Epithelial cell of esophagus (primary cell): ENCODE data around the gene CPED1.
"Not testable (repeated sequence)": the region's sequence is repeated elsewhere in the genome, so short reads cannot be mapped to it uniquely, and the experiment has no call there.

Source experiments
- DNase-seq: peaks from one replicate; pipeline ENCODE4 v3.0.0; 2010; ENCODE audit warnings: low read depth
- H3K4me3 ChIP-seq: 2 replicates; pipeline ENCODE4 v1.5.1; 2011; ENCODE audit warnings: mild to moderate bottlenecking, low read length, control low read depth
- TF ChIP-seq, protein P1 (sequence below): IDR thresholded peaks from 2 replicates; pipeline ENCODE4 v1.5.1; 2011; ENCODE audit warnings: low read depth, mild to moderate bottlenecking, low read length, control low read depth, inconsistent platforms; ENCODE audit not compliant: insufficient read depth; ENCODE audit errors: missing control alignments

CPED1 gene

DNA sequence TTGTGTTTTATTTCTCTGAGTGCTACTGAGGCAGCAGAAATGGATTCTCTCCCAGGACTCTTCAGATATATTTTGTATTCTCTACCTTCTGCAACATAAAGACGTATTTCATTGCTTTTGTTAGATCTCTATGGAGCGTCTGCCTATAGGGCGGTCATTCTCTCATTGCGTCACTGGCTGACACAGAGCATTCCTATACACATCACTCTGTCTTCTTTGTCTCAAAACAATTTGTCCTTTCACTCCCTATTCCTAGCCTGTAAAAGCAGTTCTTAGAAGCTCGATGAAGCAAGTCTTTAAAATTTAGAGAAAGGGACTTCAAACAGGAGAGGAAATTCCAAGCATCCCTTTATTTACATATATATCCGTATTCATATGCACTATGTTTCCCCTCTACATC lies 120.6 kb downstream of the CPED1 start:
- peak; percentile 59 for DNase-seq
- no peak overlapping the region for H3K4me3 ChIP-seq
- TF ChIP-seq, protein P1, sequence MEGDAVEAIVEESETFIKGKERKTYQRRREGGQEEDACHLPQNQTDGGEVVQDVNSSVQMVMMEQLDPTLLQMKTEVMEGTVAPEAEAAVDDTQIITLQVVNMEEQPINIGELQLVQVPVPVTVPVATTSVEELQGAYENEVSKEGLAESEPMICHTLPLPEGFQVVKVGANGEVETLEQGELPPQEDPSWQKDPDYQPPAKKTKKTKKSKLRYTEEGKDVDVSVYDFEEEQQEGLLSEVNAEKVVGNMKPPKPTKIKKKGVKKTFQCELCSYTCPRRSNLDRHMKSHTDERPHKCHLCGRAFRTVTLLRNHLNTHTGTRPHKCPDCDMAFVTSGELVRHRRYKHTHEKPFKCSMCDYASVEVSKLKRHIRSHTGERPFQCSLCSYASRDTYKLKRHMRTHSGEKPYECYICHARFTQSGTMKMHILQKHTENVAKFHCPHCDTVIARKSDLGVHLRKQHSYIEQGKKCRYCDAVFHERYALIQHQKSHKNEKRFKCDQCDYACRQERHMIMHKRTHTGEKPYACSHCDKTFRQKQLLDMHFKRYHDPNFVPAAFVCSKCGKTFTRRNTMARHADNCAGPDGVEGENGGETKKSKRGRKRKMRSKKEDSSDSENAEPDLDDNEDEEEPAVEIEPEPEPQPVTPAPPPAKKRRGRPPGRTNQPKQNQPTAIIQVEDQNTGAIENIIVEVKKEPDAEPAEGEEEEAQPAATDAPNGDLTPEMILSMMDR: no peak

DNA sequence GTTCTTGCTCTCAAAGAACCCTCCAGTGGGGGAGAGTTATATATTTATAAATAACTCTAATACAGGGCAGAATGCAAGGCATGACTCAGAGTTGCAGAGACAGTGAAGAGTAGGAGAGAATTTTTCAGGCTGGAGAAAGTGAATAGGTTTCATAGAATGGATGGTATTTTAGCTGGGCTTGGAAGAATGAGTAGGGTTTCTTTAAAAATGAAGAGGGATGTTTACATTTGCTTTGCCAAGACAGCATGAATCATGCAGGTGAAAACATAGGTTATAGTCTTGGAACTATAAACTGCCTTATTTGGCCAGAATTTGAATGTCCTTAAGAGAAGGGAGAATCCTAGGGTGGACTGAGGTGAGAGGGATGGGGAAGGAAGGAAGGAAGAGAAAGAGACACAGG lies 124.8 kb downstream of the CPED1 start:
- TF ChIP-seq, protein P1: no peak
- H3K4me3 ChIP-seq: no peak overlapping the region
- peak; percentile 69 for DNase-seq

DNA sequence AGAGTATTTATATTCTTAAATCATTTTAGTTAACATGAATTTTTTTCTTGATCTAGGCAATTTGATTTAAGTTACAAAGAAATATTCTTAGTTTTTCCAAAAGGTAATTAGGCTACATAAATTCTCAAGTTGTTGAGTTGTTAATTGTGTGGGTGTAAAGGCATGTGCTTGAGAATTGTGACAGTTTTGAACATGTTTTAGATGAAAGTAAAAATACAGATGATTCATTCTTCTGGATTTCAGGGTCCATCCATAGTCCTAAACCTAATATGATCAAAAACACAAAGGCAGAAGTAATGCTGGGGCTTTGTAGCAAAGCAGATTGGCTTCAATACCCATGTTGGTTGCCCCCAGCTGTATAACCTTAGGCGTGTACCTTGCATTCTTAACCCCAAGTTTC lies 127.9 kb downstream of the CPED1 start:
- TF ChIP-seq, protein P1: no peak
- H3K4me3 ChIP-seq: no peak overlapping the region
- peak; percentile 23 for DNase-seq

DNA sequence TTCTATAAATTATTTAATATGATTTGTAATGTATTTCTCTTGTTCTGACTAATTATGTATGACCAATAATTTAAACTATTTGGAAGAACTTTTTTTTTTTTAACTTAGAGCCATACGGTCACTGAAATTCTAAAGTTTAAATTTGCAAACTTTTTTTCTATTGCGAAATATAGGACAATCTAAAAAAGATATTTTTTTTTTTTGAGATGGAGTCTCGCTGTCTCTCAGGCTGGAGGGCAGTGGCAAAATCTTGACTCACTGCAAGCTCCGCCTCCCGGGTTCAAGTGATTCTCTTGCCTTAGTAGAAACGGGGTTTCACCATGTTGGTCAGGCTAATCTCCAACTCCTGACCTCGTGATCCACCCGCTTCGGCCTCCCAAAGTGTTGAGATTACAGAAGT lies 130.5 kb downstream of the CPED1 start:
- TF ChIP-seq, protein P1: no peak
- H3K4me3 ChIP-seq: no peak overlapping the region
- no peak for DNase-seq

DNA sequence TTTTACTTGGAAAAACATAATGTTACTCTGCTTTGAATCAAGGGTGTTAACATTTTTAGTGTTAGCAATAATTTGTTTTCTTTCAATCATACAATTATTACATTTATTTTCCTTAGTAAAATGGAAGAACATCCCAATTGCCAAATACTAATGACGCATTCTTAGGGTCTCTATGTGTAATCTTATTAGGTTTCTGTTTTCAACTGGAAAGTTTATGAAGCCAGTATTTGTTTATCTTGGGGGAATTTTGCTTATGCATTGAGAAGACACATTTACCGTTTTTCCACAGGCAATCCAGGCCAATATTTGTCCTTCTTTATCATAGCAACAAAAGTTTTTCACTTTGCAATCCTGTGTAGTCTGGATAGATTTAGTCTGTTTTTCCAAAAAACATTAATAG lies 134.5 kb downstream of the CPED1 start:
- TF ChIP-seq, protein P1: no peak
- H3K4me3 ChIP-seq: no peak overlapping the region
- DNase-seq: no peak

DNA sequence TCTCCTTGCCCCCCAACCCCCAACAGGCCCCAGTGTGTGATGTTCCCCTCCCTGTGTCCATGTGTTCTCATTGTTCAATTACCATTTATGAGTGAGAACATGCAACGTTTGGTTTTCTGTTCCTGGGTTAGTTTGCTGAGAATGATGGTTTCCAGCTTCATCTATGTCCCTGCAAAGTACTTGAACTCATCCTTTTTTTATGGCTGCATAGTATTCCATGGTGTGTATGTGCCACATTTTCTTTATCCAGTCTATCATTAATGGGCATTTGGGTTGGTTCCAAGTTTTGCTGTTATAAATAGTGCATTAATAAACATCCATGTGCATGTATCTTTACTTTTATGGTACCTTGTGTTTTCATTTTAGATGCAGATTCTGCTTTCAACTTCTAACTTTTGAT lies 136.9 kb downstream of the CPED1 start:
- not testable (repeated sequence) for DNase-seq, H3K4me3 ChIP-seq

DNA sequence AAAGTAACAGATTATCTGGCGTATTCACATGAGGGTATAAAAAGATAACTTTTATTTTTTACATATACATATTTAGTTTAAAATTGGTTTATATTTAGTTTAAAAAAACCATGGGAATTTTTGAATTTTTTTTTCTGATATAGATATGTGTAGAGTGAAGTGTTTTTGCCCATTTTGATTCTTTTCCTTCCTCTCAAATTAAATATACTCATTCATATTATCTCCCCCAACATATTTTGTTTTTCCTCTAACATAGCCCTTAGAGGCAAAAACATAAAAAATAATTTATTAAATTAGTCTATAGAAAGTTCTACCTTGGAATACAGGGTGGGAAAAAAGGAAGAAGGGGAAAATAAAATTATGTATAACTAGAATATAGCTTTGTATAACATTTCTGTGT lies 137.7 kb downstream of the CPED1 start:
- H3K4me3 ChIP-seq: no peak overlapping the region
- TF ChIP-seq, protein P1: no peak
- DNase-seq: no peak

DNA sequence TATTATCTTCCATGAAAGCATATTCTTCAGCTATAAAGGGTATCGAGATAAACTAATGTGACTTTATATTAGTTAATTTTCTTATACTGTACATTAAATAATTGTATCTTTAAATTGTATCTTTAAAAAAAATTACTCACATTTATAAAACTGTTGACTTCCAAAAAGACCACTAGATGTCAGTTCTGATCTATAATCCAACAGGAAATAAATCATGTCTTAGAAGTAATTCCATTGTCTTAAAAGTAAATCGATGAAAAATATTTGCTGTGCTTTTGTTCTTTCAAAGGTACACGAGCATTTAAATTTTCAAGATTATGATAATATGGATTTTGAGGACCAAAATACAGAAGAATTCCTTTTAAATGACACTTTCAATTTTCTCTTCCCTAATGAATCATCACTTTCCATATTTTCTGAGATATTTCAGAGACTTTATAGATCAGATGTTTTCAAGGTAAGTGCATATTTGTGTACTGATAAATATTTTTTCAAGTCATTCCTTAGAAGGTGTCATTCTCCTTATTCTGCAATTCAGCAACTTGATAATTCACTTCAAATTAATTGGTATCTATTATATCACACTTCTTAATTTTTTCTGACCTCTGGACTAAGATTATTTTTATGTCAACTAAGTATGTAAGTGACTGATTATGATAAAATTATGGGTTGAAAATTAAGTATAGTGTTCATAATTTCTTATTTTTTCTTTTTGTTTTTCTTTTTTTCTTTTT lies 138.5 kb downstream of the CPED1 start:
- TF ChIP-seq, protein P1: no peak
- H3K4me3 ChIP-seq: no peak overlapping the region
- peak; percentile 27 for DNase-seq
